C4-2B (cell line): ENCODE data around the gene KRTAP5-2.

ENCODE experiments used
- H3K27ac ChIP-seq: fragments of 450-650 bp; 2 replicates; pipeline ENCODE4 v1.5.1; 2017
- ZFX ChIP-seq: fragments of 450-650 bp; IDR thresholded peaks from 2 replicates; pipeline ENCODE4 v1.6.1; 2017
- TF ChIP-seq, protein P1 (sequence below): fragments of 450-650 bp; conservative IDR thresholded peaks from 2 replicates; pipeline ENCODE4 v1.5.1; 2017; ENCODE audit warnings: mild to moderate bottlenecking

Gene KRTAP5-2

DNA sequence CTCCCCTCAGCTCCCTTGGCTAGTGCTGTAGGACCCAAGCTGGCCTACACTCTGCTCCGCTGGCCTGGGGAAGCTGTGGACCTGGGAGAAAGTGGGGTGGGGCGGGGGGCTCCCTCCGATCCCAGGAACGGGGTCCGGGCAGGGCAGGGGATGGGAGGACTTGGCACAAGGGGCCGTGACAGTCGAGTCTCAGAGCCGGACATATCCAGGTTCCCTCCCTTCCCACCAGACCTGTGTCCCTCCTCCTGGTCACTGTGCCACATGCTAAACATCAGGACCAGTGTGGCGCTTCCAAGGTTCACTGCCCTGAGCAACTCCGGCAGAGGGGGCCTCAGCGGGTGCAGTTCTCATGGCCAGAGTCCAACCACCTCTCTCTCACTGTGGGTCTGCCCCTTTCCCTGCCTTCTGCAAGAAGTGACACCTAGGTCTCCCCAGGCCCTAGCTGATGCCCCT, 28.1 kb downstream of the KRTAP5-2 start:
- TF ChIP-seq, protein P1, sequence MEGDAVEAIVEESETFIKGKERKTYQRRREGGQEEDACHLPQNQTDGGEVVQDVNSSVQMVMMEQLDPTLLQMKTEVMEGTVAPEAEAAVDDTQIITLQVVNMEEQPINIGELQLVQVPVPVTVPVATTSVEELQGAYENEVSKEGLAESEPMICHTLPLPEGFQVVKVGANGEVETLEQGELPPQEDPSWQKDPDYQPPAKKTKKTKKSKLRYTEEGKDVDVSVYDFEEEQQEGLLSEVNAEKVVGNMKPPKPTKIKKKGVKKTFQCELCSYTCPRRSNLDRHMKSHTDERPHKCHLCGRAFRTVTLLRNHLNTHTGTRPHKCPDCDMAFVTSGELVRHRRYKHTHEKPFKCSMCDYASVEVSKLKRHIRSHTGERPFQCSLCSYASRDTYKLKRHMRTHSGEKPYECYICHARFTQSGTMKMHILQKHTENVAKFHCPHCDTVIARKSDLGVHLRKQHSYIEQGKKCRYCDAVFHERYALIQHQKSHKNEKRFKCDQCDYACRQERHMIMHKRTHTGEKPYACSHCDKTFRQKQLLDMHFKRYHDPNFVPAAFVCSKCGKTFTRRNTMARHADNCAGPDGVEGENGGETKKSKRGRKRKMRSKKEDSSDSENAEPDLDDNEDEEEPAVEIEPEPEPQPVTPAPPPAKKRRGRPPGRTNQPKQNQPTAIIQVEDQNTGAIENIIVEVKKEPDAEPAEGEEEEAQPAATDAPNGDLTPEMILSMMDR, result no peak
- no peak for TF ChIP-seq ZFX
- H3K27ac ChIP-seq, result no peak overlapping the region

DNA sequence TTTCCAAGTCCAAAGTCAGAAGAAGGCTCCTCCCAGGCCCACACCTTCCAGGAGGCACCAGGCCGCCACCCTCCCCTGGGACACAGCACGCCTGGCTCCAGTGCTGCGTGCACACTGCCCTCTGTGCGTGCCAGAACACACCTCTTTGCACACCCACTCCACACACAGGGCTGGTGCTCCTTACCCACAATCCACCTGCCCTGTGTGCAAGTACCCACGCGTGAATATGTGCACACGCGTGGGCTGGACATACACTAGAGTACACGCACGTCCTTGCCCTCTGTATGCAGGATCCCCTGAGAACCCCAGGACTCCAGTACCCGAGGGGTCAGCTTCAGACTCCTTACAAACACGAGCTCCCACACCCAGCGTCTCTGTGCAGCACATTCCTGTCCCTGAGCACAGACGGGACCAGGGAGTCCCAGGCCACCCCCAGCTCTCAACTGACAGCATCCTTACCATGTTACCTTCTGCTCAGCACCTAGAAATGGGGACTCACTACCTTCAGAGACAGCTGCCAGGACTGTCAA, 28.8 kb downstream of the KRTAP5-2 start:
- no peak overlapping the region for H3K27ac ChIP-seq
- TF ChIP-seq, protein P1, result no peak
- no peak for TF ChIP-seq ZFX

DNA sequence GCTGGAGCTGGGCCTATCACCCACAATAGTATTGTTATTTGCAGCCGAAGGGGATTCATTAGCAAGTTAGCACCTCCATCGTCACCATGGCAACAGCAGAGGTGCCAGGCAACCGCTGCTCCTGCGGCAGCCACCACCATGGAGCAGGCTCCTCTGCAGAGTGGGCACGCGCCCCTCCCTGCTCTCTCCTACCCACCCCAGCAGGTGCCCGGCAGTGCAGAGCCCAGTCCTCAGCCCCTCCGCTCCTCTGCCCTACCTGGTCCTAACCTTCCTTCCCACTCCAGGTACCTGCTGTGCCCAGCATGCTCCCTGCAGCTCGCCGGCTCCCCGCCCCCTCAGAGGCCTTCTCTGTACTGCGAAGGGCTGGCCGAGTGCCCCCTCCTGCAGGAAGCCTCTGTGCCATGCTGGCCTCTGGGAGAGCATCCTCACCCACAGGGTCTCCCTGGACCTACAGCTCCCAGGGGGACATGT, 29.6 kb downstream of the KRTAP5-2 start:
- TF ChIP-seq, protein P1, result no peak
- TF ChIP-seq ZFX, result no peak
- no peak overlapping the region for H3K27ac ChIP-seq

DNA sequence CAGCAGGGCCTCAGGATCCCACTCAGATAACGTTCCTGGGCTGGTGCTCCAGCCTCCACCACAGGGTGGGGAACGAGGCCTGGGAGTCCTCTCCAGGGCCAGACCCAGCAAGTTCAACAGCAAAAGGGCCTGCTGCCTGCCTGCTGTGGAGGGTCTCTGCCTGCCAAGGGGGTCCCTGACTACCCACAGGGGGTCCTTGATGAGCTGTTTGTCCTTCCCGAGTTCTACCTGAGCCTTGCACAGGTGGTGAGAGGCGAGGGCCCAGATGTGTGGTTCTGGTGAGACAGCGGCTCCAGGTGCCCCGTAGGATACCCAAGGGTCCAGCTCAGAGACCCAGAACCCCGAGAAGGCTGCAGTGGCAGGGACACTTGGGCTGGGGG, 30.4 kb downstream of the KRTAP5-2 start:
- H3K27ac ChIP-seq, result no peak overlapping the region

DNA sequence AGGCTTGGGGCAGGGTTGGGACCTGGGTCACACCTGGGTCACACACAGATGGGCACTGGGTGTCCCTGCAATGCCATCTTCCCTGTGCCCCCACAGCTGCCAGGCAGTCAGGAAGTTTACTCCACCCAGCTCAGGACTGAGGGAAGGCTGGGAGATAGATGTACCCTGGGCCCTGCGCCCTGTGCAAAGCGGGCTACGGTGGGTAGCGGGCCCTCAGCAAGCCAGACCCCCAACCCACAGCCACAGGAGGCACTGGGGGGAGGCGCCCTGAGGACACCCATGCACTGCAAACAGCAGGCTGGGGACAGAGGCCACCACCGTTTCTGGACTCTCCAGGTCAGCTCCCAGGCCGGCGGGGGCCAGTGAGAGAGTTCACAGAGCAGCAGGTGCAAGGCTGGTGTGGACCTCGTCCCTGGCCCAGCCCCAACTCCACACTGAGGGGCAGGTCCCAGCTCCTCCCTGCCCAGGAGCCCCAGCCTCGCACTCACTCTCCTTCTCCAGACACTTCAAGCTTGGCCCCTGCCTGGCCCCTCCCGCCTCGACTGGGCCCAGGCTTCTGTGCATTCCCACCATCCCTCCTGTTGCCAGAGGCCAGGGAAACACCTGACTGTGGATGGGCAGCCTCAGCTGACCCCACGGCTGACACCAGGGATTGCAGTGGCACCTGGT, 30.9 kb downstream of the KRTAP5-2 start:
- H3K27ac ChIP-seq, result no peak overlapping the region
- no peak for TF ChIP-seq ZFX
- TF ChIP-seq, protein P1, result no peak; the same call in 1 of the 2 replicates

More for the DNA sequence above, 30.4 kb downstream of the KRTAP5-2 start:
- no peak for TF ChIP-seq ZFX
- TF ChIP-seq, protein P1, result no peak

DNA sequence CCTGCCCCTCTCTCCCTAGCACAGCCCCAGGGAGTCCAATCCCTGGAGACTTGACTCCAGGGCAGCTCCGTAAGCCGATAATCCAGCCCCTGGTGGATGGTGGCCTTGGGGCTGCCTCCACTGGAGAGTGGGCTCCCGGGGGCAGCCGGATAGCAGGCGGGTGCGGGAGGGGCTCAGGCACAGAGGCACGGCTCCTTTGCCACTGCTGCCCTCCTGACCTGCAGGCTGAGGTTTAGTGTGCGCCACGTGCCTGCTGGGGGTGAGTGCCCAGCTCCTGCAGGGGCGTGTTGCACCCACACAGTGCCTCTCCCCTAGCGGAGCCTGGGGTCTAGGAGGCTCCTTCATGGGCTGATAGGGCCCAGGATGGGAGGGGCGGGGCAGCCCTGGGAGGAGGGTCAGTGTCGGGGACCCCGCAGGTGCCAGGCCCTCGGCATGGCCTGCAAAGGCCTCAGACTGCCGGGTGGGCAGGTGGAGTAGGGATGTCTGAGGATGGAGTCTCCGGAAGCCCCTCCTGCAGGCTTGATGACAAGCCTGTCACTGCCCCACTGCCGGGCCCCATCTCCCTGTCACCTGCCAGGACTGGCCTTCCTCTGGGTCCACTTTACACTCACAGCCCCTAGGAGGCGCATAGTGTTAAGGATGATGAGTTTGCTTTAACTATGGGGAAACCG, 31.6 kb downstream of the KRTAP5-2 start:
- no peak overlapping the region for H3K27ac ChIP-seq
- TF ChIP-seq, protein P1, result no peak
- TF ChIP-seq ZFX, result no peak

DNA sequence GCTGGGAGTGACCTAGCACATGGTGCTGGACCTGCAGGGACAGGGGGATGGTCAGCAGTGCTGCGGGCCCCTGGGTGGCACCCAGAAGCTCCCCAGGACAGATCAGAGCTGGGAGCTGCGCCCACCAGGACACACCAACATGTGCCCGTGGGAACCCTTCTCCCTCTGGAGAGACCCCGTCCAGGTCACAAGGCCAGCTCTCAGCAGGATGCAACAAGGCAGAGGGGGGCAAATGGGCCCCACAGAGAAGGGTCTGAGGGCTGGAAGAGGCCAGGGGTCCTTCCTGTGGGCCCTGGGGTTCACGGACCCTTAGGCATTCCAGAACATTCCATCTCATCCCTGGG, 32.2 kb downstream of the KRTAP5-2 start:
- no peak for TF ChIP-seq ZFX
- TF ChIP-seq, protein P1, result no peak
- no peak overlapping the region for H3K27ac ChIP-seq
